22Rv1 (cell line): ENCODE results near the gene NCAPD3.
A peak's percentile ranks its signal among the peaks of the same experiment; 100 is the strongest.

ENCODE experiments used
- H3K27ac ChIP-seq: fragments of 450-650 bp; 2 replicates; pipeline ENCODE4 v1.5.1; 2017
- ZFX ChIP-seq: fragments of 450-650 bp; IDR thresholded peaks from 2 replicates; pipeline ENCODE4 v1.6.1; 2017; ENCODE audit warnings: antibody characterized with exemption, borderline replicate concordance
- TF ChIP-seq, protein P1 (sequence below): fragments of 450-650 bp; IDR thresholded peaks from 2 replicates; pipeline ENCODE4 v1.5.1; 2017; ENCODE audit warnings: mild to moderate bottlenecking

The NCAPD3 gene

DNA sequence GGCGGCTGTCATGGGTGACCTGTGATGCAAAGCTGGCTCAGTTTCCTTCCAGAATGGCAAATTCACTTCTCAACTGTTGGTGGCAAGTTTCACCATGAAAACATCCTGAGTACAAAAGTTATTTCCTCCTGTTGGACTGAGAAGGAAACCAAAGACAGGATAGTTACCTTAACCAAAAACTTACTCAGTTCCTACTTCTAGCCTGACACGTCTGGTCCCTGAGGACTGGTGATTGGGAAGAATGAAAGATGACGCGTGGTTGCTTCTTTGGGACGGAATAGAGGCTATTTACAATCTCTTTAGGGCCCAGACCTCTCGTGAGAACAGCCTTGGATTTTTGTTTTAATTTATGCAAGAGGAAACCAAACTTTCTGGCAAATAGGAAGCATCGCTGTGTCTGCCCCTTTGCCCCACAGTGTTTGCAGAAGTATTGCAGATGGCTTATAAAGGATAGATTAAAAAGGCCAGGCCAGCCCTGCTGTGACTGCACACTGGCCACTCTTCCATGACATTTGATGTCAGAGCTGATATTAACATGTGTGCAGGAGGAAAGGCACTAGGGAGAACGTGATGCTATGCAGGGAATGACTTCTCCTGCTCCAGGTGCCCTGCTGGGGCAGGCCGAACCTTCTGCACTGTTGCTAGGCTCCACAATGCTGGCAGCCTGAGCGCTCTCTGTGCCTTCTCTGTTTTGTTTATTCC, 8.3 kb upstream of the NCAPD3 start:
- no peak overlapping the region for H3K27ac ChIP-seq
- TF ChIP-seq, protein P1, sequence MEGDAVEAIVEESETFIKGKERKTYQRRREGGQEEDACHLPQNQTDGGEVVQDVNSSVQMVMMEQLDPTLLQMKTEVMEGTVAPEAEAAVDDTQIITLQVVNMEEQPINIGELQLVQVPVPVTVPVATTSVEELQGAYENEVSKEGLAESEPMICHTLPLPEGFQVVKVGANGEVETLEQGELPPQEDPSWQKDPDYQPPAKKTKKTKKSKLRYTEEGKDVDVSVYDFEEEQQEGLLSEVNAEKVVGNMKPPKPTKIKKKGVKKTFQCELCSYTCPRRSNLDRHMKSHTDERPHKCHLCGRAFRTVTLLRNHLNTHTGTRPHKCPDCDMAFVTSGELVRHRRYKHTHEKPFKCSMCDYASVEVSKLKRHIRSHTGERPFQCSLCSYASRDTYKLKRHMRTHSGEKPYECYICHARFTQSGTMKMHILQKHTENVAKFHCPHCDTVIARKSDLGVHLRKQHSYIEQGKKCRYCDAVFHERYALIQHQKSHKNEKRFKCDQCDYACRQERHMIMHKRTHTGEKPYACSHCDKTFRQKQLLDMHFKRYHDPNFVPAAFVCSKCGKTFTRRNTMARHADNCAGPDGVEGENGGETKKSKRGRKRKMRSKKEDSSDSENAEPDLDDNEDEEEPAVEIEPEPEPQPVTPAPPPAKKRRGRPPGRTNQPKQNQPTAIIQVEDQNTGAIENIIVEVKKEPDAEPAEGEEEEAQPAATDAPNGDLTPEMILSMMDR, result no peak
- no peak for TF ChIP-seq ZFX

DNA sequence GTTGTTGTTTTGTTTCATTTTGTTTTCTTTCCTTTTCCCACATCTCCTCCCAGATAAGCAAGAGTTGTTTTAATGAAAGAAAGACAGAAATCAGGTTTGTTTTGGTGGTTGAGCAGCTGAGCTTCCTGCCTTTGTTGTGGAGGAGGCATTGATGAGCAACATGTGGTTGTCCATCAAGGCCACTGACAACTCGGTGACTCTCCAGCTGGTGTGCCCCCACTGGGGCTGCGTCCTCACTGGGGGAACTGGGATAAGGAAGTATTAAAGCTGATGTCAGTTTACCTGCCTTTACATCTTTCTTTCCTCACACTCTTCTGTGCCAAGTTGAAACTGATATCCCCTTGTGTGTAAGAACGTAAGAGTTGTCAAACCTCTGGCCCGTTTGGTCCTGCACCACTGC, 6.6 kb upstream of the NCAPD3 start:
- no peak overlapping the region for H3K27ac ChIP-seq
- no peak for TF ChIP-seq ZFX
- TF ChIP-seq, protein P1, result no peak

DNA sequence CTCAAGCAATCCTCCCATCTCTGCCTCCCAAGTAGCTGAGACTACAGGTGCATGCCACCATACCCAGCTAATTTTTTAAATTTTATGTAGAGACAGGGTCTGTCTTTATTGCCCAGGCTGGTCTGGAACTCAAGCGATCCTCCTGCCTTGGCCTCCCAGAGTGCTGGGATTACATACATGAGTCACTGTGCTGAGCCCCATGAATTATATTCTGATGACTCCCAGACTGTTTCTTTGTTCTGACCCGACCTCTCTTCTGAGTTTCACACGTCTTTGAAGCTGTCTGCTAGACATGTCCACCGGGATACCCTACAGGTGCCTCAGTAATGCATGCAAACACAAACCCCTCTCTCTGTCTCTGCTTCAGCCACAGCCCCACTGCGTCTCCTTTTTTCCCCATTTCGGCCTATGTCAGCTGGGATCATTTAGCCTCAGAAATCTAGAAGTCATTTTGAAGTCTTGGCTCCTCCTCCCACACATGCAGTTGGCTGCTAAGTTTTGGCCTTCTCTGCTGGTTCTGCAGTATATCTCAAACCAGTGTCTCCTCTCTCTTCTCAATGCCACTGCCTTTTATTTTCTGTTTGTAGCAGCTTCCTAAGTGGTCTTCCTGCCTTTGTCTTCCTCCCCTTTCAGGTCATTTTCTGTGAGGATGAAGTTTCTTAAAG, 5.5 kb upstream of the NCAPD3 start:
- TF ChIP-seq, protein P1, result no peak
- no peak for TF ChIP-seq ZFX
- H3K27ac ChIP-seq, result no peak overlapping the region

DNA sequence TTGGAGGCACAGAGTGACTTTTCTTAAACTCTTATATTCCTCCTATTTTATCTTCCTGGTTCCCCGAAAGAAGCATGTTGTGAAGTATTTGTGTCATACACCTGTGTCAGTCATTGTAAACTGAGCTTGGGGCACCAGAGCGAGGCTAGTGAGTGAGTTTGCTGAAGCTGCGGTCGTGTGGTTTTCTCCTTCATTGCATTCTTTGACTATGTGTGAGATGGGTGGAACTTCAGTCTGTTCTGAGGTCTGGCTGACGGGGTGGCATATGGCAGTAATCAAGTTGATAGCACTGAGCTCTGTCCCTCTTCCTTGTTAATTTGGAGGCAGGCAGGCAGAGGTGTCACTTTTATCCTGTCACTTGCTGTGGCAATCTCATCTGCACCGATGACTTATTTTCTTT, 4.9 kb upstream of the NCAPD3 start:
- H3K27ac ChIP-seq, result no peak overlapping the region

DNA sequence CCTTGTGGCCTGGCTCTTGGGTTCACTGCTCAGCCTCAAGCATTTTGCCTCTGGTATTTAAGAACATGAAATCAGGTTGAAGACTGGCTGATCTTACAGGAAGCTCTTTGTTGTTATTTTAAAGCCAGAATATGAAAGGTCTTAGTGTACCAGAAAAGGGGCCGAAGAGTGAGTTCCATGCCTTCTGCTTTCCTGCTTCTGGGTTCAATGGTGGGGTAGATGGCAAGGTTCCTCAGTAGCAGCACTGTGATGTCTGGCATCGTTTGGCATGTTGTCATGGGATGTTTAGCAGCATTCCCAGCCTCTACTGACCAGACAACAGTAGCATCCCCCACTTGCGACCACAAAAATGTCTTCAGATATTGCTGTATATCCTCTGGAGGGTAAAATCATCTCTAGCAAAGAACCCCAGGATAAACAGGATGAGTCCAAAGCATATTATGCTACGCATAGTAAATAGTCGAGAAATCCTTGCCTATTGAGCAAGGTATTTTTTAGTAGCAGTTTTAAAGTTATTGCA, 3.1 kb upstream of the NCAPD3 start:
- no peak for TF ChIP-seq ZFX
- TF ChIP-seq, protein P1, result no peak
- no peak overlapping the region for H3K27ac ChIP-seq

More for the DNA sequence above, 4.9 kb upstream of the NCAPD3 start:
- TF ChIP-seq, protein P1, result no peak
- no peak for TF ChIP-seq ZFX

DNA sequence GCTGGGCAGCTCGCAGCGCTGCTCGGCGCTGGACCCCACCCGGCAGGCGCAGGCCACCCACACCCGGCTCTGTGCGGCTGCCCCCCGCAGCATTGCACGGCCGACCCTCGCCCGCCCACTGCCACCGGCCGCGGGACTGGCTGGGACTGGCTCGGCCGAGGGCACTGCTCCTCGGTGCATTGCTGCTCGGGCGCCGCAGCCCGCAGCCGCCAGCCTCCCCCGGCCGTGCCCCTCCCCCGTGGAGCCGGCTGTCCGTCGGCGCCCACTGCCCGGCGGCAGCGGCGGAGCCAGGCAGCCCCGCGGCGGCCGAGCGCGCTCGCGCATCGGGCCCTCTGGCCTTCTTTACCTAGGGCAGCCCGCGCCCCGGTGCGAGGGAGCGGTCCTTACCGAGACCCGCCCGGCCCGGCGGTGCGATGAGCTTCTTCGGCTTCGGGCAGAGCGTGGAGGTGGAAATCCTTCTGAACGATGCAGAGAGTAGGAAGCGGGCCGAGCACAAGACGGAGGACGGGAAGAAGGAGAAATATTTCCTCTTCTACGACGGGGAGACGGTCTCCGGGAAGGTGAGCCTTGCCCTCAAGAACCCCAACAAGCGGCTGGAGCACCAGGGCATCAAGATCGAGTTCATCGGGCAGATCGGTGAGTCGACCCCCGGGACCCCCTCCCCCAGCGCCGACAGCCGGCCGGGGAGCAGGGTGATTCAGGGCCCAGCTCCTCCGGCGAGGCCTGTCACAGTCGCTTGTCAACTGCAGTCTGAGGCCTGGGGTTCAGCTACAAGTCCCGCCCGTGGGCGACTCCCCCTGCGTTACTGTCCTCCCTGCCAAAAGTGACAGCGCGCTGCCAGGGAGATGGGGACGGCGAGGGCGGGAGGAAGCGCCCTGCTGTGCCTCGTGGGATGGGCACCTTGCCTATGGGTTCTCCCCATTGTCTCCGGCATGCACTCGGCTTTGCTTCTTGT, 1.2 kb upstream of the NCAPD3 start:
- TF ChIP-seq, protein P1, result no peak
- no peak for TF ChIP-seq ZFX
- H3K27ac ChIP-seq, result peak overlapping the region; percentile 81
